GM18909 (cell line): ENCODE data around the gene ACACA.

ENCODE experiments used
- ATAC-seq: cut with Tn5 transposase; IDR thresholded peaks from one replicate; pipeline ENCODE4 v1.9.1; 2021; ENCODE audit warnings: mild to moderate bottlenecking; ENCODE audit not compliant: unreplicated experiment, poor library complexity

Gene ACACA

GRCh38 chr17:37190493-37190892 lies 216.1 kb downstream of the ACACA start:
- ATAC-seq = no peak

- no peak for ATAC-seq
Measured at GRCh38 chr17:37188157-37188556, 218.5 kb downstream of the ACACA start.

- ATAC-seq = no peak
Measured at GRCh38 chr17:37187262-37187661, 219.4 kb downstream of the ACACA start.

DNA sequence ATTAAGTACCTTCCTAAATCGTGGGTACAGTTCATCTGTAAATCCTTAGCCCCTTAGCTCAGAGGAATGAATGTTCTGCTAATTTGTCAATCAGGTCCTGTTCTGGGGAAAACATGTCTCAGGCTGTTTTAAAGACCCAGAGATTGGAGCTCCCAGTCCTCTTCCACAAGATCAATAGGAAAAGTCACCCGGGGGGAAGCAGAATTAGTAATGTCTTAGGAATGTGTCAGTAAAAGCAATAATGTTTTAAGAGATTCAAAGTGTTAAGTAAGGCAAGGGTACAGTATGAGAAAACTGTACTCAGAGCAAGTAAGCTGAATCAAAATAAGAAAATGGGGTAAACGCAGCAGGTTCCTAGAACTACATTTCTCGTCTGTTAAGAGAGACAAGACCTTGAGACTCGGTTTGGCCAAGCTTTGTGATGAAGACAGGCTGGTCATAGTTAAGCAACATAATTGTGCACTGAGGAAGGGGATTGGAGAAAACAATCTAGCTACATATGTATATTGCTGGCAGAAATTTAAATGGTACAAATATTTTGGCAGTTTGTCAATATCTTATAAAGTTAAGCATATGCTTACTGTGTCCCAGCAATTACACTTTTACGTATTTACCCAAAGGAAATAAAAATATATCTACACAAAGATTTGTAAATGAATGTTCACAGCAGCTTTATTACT lies 223.7 kb downstream of the ACACA start:
- no peak for ATAC-seq

GRCh38 chr17:37180376-37180775 lies 226.3 kb downstream of the ACACA start:
- no peak for ATAC-seq

DNA sequence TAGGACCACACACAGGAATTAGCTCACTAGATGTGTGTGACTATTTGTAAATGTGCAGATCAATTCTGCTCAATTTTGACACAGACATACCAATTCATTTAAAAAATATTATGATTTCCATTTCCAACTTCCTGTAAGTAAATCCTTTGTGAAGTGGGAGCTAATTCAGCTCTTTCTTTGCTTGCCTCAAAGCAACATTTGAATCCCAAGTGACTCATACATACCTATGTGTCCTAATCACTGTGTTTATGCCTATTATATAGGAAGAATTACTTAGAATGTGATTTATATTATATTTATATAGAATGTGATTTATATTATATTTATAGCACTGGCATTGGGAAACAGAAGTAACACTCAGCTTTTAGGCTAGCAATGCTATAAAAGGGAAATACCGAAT lies 226.7 kb downstream of the ACACA start:
- ATAC-seq = no peak

DNA sequence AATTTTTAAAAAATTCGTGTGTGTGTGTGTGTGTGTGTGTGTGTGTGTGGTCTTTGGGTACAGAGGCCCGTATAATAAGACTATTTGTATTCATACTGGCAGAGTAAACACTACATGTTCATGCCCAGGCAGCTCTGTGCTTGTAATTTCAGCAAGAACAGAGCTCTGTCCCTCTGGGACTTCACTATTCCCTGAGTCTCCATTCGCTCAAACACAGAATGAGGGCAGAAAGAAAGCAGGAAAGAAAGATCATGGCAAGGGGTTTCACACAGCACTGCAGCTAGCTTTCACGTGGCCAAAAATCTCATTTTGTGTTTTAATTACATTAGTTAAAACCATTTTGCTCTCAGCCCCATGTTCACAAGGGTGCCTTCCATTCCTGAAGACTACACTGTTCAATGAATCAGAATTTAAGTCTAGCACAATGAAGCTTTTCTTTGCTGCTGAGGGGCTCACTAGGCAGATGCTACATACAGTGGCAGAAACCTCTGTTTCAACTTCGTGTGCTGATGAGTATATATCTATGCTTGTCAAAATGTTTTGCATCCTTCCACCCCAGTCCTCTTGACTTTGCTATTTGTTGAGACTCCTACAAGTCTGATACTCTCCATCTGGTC lies 229.3 kb downstream of the ACACA start:
- ATAC-seq = no peak

GRCh38 chr17:37176723-37177122 lies 229.9 kb downstream of the ACACA start:
- ATAC-seq = no peak

GRCh38 chr17:37174205-37174604 lies 232.4 kb downstream of the ACACA start:
- no peak for ATAC-seq

GRCh38 chr17:37170881-37171425 lies 235.7 kb downstream of the ACACA start:
- ATAC-seq = no peak

GRCh38 chr17:37168731-37169353 lies 237.8 kb downstream of the ACACA start:
- ATAC-seq = no peak

DNA sequence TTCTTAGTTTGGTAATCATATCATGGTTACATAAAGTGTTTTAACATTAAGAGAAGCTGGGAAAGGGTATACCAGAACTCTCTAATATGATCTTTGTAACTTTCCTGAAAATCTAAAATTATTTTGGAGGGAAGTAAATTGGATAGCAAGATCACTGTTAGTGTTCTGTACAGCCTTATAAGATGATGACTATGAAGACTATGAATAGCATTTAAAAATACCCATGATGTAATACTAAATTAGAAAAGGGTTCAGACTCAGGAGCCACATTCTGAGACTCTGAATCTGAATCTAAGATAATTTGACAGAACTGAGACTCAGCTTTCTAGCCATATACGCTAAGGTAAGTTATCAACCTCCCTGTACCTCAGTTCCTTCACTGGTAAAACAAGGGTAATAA lies 238.9 kb downstream of the ACACA start:
- no peak for ATAC-seq

DNA sequence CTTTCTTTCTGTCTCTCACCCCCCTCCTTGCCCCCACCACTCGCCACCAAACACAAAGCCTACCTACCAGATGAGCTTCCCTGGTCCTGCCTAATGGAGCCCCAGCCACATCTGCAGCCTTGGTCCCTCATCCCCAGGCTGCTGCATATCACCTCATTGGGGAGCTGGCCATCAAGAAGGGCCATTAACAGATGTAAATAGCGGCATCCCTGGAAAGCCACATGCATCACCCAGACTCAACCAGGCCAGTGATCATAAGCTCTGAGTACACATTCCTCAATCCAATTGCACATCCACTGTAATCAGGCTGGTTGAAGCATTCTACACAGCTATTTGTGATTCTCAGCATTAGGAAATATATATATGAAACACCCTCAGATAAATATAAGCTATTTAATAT lies 242.6 kb downstream of the ACACA start:
- no peak for ATAC-seq

DNA sequence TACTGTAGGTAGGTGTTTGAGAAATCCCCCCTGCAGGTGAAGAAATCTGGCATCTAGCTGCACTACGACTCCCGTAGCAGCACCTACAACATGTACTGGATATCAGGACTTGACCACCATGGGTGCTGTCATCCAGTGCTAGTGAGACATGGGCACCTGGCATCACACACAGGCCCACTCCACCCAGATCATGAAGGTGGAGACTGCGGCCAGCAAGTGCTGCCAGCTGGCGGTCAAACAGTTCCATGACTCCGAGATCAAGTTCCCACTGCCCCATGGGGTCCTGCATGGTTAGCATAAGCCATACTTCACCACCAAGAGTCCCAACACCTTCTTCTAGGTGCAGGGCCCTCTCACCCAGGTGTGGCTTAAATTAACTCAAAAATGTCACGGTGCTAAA lies 243.8 kb downstream of the ACACA start:
- no peak for ATAC-seq

- ATAC-seq = no peak
Measured at GRCh38 chr17:37160944-37161343, 245.7 kb downstream of the ACACA start.

GRCh38 chr17:37158290-37158689 lies 248.3 kb downstream of the ACACA start:
- no peak for ATAC-seq

DNA sequence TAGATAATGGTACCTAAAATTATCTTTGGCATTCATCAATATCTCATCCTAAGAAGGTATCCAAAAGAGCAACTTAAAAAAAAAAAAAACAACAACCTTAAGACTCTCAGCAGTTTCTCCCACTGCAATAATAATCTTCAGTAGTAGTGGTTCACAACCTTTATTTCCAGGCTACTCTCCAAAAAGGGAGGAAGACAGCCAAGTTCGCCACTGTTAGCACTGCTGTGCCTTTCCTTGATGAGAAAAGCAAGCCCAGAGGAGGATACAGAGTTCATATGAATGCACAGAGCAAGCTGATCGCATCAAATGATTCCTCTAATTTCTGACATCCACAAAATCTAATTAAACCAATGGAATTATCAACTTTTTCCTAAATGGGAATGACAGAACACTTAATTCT lies 258.5 kb downstream of the ACACA start:
- ATAC-seq = no peak

DNA sequence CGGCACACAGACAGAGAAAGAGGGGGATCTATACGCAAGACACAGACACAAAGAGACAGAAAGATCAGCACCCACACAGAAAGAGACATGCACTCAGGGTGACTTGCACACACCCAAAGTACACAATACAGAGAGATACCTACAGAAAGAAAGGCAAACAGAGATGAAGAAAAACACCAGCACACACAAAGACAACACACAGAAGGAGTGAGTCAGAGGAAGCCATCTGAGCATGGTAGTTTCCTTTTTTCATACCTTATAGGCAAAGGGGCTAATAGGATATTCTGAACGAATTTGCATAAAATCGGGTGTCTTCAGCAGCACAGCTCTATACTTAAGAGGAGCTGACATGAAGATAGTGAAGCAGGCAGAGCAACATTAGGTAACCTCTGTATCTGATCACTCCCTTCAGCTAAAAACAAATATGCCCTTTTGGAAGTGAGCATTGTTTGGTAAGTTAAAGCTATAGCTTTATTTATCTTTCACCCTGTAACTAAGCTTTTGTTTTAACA lies 259.3 kb downstream of the ACACA start:
- no peak for ATAC-seq

DNA sequence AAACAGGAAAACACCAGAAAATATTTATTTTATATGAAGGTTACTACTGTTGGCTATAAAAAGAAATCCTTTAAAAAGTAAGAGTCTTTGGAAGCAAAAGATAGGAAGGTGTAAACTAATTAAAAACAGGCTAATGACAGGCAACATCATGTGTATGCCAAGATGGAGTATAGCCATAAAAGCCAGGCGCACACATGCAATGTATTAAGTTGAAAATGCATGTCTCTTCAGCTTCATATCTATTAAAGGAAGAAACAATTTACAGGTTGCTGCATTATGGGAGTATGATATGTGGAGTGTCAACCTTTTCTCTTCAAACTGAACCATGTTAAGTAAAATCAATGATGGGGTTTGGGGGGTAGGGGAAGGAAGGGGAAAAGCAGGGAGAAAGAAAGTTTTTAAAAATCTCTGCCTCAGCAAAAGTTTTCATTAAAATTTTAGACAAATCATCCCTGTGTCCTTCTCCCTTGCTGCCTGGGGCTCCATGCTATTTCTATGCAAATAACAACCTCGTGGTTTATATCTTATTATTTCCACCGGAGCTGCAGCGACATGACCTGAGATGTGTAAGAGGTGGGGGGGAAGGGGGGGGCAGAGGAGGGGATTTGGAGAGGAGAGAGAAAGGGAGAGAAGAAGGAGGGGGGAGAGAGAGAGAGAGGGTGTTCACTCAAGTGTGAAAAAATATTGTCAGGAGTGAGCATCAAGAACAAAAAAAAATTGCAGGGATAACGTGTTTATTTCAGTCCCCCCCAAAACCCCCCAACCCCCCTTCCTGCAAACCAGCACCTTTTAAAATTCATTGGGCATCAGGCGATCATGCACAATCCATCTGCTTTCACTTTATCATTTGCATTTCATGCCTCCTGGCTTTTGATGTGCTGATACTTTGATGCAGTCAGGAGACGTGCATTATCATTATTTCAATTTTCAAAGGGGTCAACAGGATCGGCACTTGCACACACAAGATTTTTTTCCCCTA lies 260.3 kb downstream of the ACACA start:
- ATAC-seq = no peak

GRCh38 chr17:37144075-37144701 lies 262.4 kb downstream of the ACACA start:
- no peak for ATAC-seq
